ENCODE data around the gene SERPINB2. TPM values are rescaled to one million over a fixed set of nuclear protein-coding genes. Genes with fewer than 3 reads are reported as not detected.

SERPINB2 gene
- total and polyA plus RNA-seq, 10 of the 15 experiments (the other 5 are each of a cell fraction or from before 2014, with no cell fraction given), result 9.6 to 25.3 (median 14.0) TPM

- DNase-seq (ENCODE audit: low read depth, low spot score) (no peak), ATAC-seq (no peak), FAIRE-seq (no peak)
- H4K20me1 ChIP-seq (ENCODE audit: control insufficient read depth, insufficient read depth), result no peaks in the 10 kb centered on the region
- H3K4me3 ChIP-seq, result no peak overlapping the region
- no peaks in the 10 kb centered on the region for H3K27me3 ChIP-seq (replicated peaks in 1 of 2; ENCODE audit: control insufficient read depth in 2 of 2, insufficient read depth in 2 of 2, low read length in 1 of 2)
- in situ Hi-C loops (cut with MboI) (no loop called here), intact Hi-C loops (cut with micrococcal nuclease; ENCODE audit: unreplicated experiment) (no loop called here)
- no peak overlapping the region for H3K9ac ChIP-seq (ENCODE audit: control insufficient read depth, insufficient read depth, low read length)
- H3K79me2 ChIP-seq (ENCODE audit: control insufficient read depth, insufficient read depth, low read length), result no peaks in the 10 kb centered on the region
- no peaks in the 10 kb centered on the region for H3K36me3 ChIP-seq (ENCODE audit: control insufficient read depth in 2 of 2, insufficient read depth in 2 of 2, low read length in 1 of 2)
- no peak overlapping the region for H3K27ac ChIP-seq (ENCODE audit: control insufficient read depth, insufficient read depth)
- no peak for TF ChIP-seq PBX3 (IDR thresholded peaks at IDR 0.05; ENCODE audit: insufficient replicate concordance, low read depth, low read length)
- no peak for TF ChIP-seq RELA (IDR thresholded peaks at IDR 0.05; ENCODE audit: borderline replicate concordance, partially characterized antibody)
- TF ChIP-seq CBFB (IDR thresholded peaks at IDR 0.05; ENCODE audit: low read depth), result no peak
- no peak for TF ChIP-seq HDAC6 (IDR thresholded peaks at IDR 0.05; ENCODE audit: unreplicated experiment)
- TF ChIP-seq JUNB (IDR thresholded peaks at IDR 0.05), result no peak
- no peak for TF ChIP-seq SPI1 (IDR thresholded peaks at IDR 0.05; ENCODE audit: borderline replicate concordance, insufficient read depth, low read depth, low read length)
- TF ChIP-seq, protein P1, sequence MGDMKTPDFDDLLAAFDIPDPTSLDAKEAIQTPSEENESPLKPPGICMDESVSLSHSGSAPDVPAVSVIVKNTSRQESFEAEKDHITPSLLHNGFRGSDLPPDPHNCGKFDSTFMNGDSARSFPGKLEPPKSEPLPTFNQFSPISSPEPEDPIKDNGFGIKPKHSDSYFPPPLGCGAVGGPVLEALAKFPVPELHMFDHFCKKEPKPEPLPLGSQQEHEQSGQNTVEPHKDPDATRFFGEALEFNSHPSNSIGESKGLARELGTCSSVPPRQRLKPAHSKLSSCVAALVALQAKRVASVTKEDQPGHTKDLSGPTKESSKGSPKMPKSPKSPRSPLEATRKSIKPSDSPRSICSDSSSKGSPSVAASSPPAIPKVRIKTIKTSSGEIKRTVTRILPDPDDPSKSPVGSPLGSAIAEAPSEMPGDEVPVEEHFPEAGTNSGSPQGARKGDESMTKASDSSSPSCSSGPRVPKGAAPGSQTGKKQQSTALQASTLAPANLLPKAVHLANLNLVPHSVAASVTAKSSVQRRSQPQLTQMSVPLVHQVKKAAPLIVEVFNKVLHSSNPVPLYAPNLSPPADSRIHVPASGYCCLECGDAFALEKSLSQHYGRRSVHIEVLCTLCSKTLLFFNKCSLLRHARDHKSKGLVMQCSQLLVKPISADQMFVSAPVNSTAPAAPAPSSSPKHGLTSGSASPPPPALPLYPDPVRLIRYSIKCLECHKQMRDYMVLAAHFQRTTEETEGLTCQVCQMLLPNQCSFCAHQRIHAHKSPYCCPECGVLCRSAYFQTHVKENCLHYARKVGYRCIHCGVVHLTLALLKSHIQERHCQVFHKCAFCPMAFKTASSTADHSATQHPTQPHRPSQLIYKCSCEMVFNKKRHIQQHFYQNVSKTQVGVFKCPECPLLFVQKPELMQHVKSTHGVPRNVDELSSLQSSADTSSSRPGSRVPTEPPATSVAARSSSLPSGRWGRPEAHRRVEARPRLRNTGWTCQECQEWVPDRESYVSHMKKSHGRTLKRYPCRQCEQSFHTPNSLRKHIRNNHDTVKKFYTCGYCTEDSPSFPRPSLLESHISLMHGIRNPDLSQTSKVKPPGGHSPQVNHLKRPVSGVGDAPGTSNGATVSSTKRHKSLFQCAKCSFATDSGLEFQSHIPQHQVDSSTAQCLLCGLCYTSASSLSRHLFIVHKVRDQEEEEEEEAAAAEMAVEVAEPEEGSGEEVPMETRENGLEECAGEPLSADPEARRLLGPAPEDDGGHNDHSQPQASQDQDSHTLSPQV (IDR thresholded peaks at IDR 0.05), result no peak
- no peak for TF ChIP-seq EED (IDR thresholded peaks at IDR 0.05; ENCODE audit: low read depth)
- no TSS peak for BruUV-seq (replicated peaks)
- ChIA-PET CTCF (no interaction called here), RAD21 (ENCODE audit: unreplicated experiment) (no interaction called here), SMC1A (ENCODE audit: uncharacterized antibody, unreplicated experiment) (no interaction called here), POLR2A (no interaction called here)
- no peak overlapping the region for H3K4me2 ChIP-seq (ENCODE audit: control insufficient read depth, insufficient read depth)
- H2AFZ ChIP-seq (ENCODE audit: control insufficient read depth, low read depth, low read length), result no peak overlapping the region
- no peaks in the 10 kb centered on the region for H3K9me3 ChIP-seq (replicated peaks; ENCODE audit: control insufficient read depth, insufficient read depth, low read length)
- H3K4me1 ChIP-seq (ENCODE audit: control insufficient read depth, insufficient read depth, low read length), result no peaks in the 10 kb centered on the region
- 57% methylated on average over 9 of the region's 9 CpGs for WGBS (ENCODE audit: insufficient coverage, insufficient replicate concordance, low lambda C conversion rate, missing lambda C conversion rate)
Measured at GRCh38 chr18:63869374-63869773, 18.1 kb upstream of the SERPINB2 start.

Data from GM12878 (cell line).